Neural crest cell (in vitro differentiated cells): Measurements from ENCODE around the gene NPAS4. TPM values are rescaled to one million over a fixed set of nuclear protein-coding genes. Genes with fewer than 3 reads are reported as not detected.
A peak's percentile ranks its signal among the peaks of the same experiment; 100 is the strongest.

ENCODE experiments used
- DNase-seq: peaks from one replicate; pipeline ENCODE4 v3.0.0; 2021; ENCODE audit warnings: low read depth, mixed read lengths, low spot score
- H3K27ac Mint-ChIP-seq: one replicate; pipeline ENCODE4 v1.8.0; 2021; ENCODE audit warnings: mild to moderate bottlenecking, mixed read lengths; ENCODE audit not compliant: unreplicated experiment
- H3K27me3 Mint-ChIP-seq: 2 replicates; pipeline ENCODE4 v1.8.0; 2021; ENCODE audit warnings: low read depth, mild to moderate bottlenecking, mixed read lengths
- H3K36me3 Mint-ChIP-seq: 2 replicates; pipeline ENCODE4 v1.8.0; 2021; ENCODE audit warnings: low read depth, mild to moderate bottlenecking, mixed read lengths
- H3K4me1 Mint-ChIP-seq: 2 replicates; pipeline ENCODE4 v1.8.0; 2021; ENCODE audit warnings: mixed read lengths
- H3K4me3 Mint-ChIP-seq: one replicate; pipeline ENCODE4 v1.8.0; 2021; ENCODE audit warnings: mild to moderate bottlenecking, mixed read lengths
- H3K9me3 Mint-ChIP-seq: 2 replicates; pipeline ENCODE4 v1.8.0; 2021; ENCODE audit warnings: mixed read lengths
- CTCF ChIP-seq: fragments of 200-600 bp; sonication (generic); conservative IDR thresholded peaks from 2 replicates; pipeline ENCODE4 v1.5.0; 2021; ENCODE audit warnings: antibody characterized with exemption, mild to moderate bottlenecking
- total RNA-seq: library from RNA; stranded (reverse); gene quantifications from 2 replicates; pipeline ENCODE4 v1.2.1, GENCODE V29; 2021

The NPAS4 gene
- total RNA-seq, 1 donor from 2014 or later: 0.63 TPM

DNA sequence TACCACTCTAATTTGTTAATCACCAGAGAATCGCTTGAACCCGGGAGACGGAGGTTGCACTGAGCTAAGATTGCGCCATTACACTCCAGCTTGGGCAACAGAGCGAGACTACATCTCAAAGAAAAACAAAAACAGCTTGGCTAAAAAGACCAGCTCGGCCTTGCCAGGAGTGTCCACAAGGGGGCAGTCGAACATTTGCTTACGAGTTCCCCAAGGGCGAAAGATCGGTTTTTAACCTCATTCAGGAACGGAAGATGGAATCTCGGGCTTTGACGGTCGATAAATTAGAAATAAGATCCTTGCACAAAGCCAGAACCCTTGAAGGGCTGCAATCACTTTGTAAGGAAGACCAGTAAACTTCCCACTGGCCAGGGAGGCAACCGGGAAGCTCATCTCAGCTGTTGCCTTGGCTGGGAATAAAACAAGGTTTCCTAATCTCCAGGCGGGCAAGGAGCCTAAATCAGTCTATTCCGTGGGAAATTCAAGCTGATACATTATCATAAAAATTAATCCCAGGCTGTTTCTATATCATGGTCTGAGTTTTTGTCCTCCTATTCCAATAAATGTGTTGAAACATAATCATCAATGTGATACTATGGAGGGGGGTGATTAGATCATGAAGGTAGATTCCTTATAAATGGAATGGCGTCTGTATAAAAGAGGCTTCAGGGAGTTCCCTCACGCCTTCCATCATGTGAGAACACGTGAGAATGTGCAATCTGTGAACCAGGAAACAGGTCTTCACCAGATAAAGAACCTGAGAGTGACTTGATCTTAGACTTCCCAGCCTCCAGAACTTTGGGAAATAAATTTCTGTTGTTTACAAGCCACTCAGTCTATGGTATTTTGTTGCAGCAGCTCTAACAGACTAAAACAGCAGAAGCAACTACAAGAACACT, 34.4 kb upstream of the NPAS4 start:
- H3K4me3 Mint-ChIP-seq: peak overlapping the region; percentile 1
- peaks cover 14% of the 10 kb centered on the region for H3K27me3 Mint-ChIP-seq
- H3K36me3 Mint-ChIP-seq: no peaks in the 10 kb centered on the region
- H3K27ac Mint-ChIP-seq: no peak overlapping the region
- peak; percentile 94 for TF ChIP-seq CTCF
- no peaks in the 10 kb centered on the region for H3K9me3 Mint-ChIP-seq
- peaks cover 6% of the 10 kb centered on the region for H3K4me1 Mint-ChIP-seq
- DNase-seq: peak; percentile 97

- Mint-ChIP-seq H3K27me3 (peaks cover 19% of the 10 kb centered on the region), H3K36me3 (no peaks in the 10 kb centered on the region), H3K9me3 (no peaks in the 10 kb centered on the region), H3K27ac (no peak overlapping the region), H3K4me1 (peaks cover 6% of the 10 kb centered on the region), H3K4me3 (no peak overlapping the region)
- peak; percentile 67 for TF ChIP-seq CTCF
- peak; percentile 46 for DNase-seq
Measured at GRCh38 chr11:66388780-66389386, 32.0 kb upstream of the NPAS4 start.

DNA sequence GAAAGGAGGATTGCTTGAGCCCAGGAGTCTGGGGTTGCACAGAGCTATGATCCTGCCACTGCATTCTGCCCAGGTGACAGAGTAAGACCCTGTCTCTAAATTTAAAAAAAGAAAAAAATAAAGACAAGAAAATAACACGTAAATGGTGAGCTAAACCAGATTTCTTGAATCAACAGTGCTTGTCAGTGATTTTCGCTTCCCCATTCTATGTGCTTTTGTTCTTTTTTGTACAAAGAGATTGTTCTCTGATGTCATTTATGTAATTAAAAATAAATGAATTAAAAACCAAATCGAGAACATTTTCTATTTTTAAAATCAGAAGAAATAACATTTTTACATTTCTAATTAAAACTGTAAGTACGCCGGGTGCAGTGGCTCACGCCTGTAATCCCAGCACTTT, 29.5 kb upstream of the NPAS4 start:
- Mint-ChIP-seq H3K27ac (no peak overlapping the region), H3K36me3 (no peaks in the 10 kb centered on the region), H3K9me3 (no peaks in the 10 kb centered on the region), H3K4me1 (peaks cover 2% of the 10 kb centered on the region), H3K4me3 (no peak overlapping the region), H3K27me3 (peaks cover 23% of the 10 kb centered on the region)
- no peak for DNase-seq
- no peak for TF ChIP-seq CTCF

GRCh38 chr11:66393954-66394353, 26.9 kb upstream of the NPAS4 start:
- TF ChIP-seq CTCF: no peak
- Mint-ChIP-seq H3K4me3 (no peak overlapping the region), H3K9me3 (no peaks in the 10 kb centered on the region), H3K27me3 (peaks cover 20% of the 10 kb centered on the region), H3K27ac (no peak overlapping the region), H3K4me1 (no peaks in the 10 kb centered on the region), H3K36me3 (no peaks in the 10 kb centered on the region)
- DNase-seq: no peak

DNA sequence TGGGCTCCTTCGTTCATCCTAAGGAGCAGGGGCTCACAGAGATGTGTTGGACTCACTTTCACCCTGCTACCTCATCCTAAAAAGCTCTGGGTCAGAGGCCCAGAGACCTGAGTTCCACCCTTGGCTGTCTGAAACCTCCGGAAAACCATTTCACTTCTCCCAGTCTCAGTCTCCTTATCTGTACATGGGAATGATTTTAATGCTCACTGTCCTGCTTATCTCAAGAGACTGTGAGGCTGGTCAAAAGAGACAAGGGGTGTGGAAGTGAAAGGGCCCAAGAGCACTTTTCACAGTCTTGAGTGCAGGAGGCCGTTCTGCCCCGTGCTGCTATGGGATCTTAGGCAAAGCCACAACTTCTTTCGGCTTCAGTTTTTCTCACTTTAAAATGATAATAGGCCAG, 13.2 kb upstream of the NPAS4 start:
- Mint-ChIP-seq H3K4me1 (peaks cover 12% of the 10 kb centered on the region), H3K27ac (no peak overlapping the region), H3K4me3 (no peak overlapping the region), H3K9me3 (no peaks in the 10 kb centered on the region), H3K36me3 (no peaks in the 10 kb centered on the region), H3K27me3 (peaks cover 40% of the 10 kb centered on the region)
- no peak for DNase-seq
- no peak for TF ChIP-seq CTCF
